NCI-H1092 treated with DMSO at 0.1 percent for 48 hours (cell line): ENCODE results near the gene FAM53B.

Source experiments
- DNase-seq: peaks from one replicate; lab custom pipeline; 2025; lab: John Stamatoyannopoulos, UW

Gene FAM53B

GRCh38 chr10:124678557-124679240 is 65.5 kb downstream of the FAM53B start:
- no peak for DNase-seq

DNA sequence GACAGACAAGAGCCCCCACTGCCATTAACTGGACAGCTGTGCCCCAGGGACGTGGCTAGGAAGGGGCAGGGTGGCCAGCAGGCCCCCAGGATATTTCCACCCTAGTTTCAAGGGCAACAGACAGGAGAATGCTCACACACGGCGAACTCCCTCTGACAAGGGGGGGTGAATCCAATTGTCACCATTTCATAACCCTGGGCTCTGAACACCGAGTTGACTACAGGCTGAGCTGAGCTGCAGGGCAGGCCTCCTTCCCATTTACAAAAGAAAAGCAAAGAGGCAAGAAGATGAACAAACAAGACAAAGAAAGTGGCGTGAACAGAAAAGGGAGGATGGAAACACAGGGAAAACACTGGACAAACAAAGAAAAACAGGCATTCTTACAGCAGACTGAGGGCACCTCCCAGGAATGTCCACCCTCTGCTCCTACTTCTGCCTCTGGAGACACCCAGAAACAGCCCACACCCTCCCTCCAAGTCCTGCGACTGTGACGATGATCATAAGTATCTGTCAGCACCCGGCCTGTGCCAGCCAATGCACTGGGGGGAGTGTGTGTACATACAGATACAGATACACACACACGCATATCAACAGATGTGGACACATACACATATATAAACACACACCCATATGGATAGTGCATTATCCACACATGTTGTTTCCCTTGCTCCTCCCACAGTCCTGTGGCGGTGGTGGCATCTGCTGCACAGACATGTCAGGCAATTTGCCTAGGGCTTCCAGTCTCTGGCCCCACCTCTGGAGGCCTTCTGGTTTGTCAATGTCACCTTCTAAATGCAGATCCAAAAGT is 66.2 kb downstream of the FAM53B start:
- DNase-seq = no peak

DNA sequence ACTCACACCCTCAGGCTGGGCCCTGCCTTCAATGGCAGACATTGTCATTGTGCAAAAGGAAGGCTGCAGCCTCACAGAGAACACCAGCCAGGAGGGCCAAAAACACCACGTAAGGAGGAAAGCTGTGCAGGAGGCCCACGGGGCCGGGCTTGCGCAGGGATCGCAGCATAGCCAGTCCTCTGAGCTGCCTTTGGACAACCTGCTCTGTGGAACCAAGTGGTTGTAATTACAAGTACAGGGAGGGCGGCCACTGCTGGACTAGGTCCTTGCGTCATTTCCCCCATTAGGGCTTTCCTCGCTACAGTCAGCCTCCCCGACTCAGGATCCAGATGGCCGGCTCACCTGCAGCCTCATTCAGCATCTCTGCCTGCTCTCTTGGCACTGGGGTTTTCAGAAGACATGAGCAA is 66.9 kb downstream of the FAM53B start:
- no peak for DNase-seq

DNA sequence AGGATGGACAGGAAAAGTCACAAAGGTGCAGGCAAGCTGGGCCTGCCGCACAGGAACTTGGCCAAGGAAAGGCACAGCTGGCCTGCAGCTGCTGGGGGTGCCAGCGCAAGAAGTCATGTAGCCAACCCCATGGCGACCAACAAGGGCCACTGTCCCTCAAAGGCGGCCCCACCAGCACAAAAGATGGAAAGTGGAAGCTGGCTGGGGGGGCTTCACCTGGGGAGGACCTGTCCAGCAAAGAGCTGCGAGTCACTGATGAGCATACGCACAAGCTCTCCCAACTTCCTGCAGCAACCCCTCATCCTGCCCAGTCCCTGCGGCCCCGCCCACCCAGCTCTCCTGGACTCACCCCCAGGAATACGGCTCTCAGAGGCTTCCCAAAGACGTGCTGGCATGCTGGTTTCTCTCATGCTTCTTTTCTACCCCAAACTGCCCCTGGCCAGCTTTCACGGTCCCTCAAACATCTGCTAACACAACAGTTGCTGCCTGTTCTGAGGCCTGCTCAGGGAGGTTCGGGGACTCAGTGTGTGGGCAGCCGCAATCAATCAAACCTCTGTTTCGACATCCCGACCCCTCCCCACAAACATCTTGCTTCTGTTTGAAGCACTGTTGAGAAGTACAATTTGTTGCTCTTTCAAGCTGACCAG is 67.6 kb downstream of the FAM53B start:
- DNase-seq = no peak

GRCh38 chr10:124675824-124676223 is 68.4 kb downstream of the FAM53B start:
- DNase-seq = no peak

DNA sequence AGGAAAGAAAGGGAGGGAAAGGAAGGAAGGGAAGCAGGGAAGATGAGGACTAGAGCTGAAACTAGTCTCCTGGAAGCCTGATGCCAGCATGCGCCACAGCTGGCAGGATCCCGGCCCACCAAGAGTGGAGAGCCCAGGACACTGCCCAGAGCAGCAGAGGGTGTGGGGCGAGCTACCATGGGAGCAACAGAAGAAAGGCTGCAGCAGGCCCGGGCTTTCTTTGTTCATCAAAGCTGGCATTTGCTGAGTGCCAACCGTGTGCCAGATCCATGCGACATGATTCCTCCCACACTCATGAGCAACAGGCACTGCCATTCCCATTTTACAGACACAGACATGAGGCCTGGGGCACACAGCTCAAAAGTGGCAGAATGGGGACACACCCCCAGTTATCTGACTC is 68.9 kb downstream of the FAM53B start:
- DNase-seq = no peak

DNA sequence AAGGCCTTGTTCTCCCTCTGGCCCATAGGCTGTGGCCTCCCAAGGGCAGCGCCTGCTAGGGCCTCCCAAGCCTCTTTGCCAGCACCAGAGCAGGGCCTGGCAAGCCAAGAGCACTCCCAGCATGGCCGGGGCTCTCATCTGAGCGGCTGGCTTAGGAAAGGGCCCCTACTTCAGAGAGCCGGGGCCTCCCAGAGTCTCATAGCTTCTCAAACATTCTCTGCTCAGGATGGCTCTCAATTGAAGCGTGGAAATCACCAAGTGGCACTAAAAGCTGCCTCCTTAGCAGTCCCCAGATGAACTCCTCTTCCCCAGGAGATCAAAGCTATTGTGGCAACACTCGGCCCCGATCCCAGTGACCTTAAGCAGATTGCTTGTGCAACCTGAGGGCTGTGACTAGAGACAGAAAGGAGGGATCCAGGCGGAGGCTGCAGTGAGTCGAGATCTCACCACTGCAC is 69.4 kb downstream of the FAM53B start:
- no peak for DNase-seq

DNA sequence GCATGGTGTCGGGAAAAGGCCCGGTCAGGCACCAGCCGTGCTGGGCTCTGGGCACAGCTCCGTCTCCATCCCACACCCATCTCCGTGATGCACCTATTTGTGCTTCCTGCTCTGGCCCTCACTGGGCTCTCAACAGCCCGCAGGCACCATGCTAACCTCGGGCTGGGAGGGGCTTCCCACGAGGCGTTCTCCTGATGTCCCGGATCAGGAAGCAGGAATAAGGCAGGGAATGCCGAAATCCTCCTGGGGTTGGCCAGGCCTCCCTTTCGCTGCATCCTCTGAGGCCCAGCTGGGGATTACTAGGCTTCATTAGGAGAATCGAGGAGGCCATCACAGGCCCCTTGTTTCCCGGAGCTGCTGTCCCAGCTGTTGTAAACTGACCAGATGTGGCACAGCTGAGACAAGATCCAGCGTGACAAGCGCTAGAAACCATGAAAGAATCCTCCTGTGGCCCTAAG is 72.0 kb downstream of the FAM53B start:
- DNase-seq = no peak

DNA sequence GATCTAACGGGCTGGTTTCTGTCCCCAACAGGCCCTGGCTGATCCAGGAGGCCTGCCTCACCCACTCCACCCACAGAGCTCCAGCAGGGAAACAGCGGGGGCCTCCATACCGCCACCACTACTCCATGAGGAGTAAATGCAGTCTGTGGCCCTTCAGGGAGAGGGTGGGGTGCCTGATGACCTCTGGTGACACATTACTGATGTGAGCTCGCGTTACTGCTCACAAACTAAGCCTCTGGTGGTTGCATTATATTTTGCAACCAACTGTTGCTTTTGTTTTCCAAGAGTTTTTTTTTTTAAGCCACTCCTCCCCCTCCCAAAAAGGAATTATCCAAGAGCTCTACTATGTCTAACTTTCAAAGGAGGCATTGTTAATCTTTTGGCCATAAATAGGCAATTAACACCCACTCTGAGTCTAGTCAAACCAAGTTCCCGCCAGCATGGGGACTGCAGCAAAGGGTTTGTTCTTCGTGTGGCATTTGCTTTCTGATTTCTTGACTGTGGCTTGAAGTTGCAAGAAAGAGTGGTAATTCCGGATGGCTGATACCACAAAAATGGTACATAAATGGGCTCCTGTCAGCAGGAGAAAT is 72.6 kb downstream of the FAM53B start:
- no peak for DNase-seq

- no peak for DNase-seq
Measured at GRCh38 chr10:124670849-124671248, 73.3 kb downstream of the FAM53B start.

DNA sequence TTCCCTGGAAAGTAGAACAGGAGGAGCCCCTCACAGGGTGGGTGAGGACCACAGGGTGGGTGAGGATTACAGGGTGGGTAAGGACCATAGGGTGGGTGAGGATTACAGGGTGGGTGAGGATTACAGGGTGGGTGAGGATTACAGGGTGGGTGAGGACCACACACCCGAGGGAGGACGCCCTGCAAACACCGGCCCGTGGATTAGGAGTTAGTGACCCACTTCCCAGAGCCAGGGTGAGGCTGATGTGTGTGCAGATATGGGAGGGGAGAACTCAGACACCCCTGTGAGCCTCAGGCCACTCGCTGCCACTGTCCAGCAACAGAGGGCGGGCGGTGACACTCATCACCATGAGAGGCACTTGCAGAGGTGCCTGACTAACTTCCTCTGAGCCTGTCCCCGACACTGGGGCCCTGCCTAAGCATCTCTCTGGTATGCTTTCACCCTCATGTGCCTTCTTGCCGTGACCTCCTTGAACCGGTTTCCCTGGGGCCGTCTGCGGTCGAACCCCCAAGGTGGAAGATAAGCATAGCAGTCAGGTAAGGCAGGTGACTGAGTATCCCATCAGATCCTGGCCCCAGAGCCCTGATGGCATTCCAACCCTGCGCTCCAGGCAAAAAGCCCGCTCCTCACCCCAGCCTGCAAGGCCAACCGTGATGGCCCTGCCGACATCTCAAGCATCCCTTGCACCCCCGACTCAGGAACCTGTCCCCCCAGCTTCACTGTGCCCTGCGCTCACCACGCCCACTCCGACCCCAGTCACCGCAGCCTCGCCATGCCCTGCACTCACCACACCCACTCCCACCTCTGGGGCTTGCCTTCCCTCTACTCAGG is 74.1 kb downstream of the FAM53B start:
- DNase-seq = no peak

- DNase-seq = no peak
Measured at GRCh38 chr10:124669141-124669823, 74.9 kb downstream of the FAM53B start.

DNA sequence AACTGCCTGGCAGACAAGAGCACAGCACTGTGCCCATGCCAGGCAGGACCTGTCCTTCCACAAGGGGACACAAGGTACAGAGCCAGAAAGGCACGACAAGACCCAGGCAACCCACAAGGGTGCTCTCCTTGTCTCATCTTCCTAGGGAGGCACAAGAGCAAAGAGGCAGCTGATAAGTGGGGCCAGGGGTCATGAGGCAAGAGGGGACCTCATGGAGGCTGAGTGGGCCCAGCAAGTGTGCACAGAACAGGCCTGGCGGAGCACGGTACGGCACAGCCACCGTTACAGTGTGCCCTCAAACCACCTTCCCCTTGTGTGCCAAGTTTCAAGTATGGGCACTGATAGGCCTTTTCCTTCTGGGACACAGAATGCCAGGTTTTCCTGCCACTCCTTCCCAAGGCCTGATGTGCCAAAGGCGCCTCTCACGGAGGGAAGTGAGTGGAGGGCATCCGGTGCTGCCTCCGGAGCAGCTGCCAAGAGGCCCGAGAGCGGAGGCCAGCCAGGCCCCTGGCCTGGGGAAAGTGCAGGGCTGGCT is 75.6 kb downstream of the FAM53B start:
- no peak for DNase-seq

DNA sequence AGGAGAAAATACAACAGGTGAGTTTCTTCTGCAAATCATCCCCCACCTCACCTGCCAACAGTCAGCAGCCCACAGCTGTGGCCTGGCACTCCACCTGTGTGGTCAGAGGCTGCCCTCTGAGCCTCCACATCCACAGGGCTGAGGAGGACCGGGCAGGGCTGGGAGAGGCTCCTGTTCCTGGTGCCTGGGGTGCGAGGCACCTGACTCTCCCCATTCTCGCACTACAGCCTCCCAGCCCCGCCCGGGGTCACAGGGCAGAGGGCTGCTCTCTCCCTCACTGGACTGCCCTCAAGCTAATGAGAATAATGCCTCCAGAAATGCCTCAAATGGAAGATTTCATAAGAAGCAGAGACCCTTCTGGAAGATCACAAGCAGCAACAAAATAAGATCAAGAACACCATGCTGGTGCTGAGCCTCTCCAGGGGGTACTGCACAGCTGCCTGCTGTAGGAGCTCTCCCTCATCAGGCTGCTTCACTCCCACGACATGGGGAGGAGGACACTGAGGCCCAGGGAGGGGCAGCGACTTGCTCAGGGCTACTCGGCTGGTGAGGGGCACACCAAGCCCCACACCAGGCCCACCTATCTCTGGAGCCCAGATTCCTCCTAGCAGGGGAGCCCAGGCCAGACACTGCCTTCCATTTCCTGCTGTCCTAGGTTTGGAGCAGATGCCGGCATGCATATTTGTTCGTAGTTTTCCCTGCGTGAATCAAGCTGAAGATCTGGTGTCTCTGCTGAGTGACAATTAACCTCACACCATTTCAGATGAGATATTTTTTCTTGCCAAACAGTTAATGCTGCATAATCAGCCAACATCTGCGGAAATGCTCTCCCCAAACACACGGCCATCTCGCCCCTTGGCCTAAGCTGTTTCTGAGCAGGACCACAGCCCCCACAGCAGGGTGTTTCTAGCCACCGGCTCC is 76.5 kb downstream of the FAM53B start:
- DNase-seq = no peak

DNA sequence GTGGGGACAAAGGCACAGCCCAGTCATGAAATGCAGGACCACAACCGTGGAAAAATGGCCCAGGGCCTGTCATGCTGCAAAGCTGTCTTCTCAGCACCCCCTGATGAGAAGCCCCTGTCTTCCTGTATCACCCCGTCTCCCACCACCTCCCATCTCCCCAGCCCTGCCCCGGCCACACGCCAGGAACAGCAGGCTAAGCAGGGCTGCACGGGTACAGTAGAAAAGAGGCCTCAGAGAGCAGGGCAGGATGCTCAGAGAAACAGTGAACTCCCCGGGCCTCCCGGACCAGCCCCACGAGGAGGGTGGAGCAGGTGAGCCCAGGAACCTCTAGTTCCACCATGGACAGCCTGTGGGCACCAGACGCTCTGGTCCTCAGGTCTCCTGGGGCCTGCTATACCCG is 77.7 kb downstream of the FAM53B start:
- no peak for DNase-seq

DNA sequence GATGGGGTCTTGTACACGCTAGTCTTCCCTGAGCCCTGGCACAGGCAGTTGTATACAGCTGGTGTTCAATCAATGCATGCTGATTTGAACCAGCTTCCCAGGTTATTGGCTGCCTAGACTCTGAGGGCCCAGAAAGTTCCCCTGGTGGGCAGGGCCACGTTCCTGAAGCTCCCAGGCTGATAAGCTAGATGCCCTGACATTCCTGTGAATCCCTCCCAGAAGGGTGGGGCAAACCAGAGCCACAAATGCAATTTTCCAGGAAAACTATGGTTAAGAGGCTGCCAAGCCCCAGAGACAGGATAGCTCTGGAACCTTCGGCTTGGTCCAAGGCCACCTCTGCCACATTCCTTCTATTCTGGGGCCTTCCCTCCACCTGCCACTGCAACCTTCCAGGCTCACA is 78.2 kb downstream of the FAM53B start:
- DNase-seq = no peak

- no peak for DNase-seq
Measured at GRCh38 chr10:124665558-124665957, 78.6 kb downstream of the FAM53B start.

- DNase-seq = no peak
Measured at GRCh38 chr10:124665091-124665490, 79.1 kb downstream of the FAM53B start.

DNA sequence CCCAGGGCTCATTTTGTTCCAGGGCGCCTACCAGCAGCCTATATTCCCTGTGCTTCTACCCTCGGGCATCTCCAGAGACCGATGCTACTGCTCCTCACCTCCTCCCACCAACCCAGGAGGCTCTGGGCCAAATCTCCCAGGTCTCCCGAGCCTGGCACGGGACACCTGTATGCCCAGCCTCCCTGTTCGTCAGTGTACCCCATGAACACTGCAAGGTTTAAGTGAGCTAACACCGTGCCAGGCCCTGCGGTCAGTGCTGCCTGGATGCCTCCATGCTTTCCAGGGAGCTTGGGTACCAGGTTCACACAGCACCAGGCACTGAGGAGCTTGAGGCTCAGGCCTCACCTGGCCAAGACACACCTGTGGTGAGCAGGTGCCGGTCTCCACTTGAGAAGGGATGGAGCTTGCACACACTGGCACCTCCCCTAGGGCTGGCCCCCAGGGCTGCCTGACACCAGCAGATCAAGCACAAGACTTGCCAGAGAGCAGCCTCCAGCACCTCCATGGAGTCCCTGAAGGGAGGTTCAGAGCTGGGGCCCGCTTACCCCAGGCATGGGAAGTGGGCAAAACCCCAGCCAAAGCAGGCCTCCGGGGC is 80.3 kb downstream of the FAM53B start:
- DNase-seq = no peak
